ENCODE measurements around the gene STAC2.
"Not testable (repeated sequence)": the region's sequence is repeated elsewhere in the genome, so short reads cannot be mapped to it uniquely, and the experiment has no call there.

The STAC2 gene

DNA sequence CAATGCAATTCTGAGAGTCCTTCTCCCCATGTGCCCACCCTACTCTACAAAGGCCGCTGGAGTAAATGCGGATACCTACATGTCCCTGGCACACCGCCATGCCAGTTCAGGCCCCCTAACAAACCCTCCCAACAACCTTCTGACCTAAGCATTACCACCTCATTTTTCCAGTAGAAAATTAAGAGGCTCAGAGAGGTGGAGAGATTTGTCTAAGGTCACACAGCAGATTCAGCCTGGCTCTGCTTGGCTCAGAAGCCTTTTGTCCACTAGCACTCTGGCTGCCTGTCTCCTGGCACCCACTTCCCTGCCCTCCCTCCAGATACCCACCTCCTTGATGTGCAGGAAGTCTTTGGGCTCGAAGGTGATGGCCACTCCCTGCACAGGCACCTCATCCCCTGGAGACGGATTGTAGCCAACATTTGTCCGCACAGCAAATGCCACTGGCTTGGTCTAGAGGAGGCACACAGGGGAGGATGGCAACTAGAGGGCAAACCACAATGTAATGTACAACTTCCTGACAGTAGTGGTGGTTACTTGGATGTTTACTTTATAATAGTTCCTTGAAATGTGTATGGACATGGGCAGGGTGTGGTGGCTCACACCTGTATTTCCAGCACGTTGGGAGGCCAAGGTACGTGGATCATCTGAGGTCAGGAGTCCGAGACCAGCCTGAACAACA is 38.5 kb downstream of the STAC2 start:
- DNase-seq (ENCODE audit: low read depth, low spot score) = no peak

DNA sequence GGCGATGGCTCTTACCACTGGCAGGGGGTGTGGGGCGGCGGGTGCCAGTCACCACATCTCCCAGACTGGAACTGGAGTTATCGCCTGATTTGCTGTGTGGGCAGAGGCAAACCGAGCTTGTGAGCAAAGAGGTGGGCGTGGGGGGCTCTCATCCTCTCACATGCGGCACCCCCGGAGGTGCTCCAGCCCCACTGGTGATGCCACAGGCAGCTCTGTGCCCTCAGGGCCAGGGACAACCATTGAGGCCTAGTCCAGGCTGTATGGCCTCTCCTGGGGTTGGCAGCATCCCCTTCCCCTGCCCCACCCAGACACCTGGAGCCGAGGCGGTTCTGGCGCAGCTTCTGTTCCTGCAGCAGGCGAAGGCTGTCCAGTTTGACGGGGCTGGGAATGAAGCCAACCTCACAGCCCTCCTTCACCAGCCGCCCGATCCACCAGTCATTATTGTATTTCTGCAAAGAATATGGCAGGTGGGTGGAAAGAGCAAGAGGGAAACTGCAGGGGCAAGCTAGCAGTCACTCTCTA is 39.2 kb downstream of the STAC2 start:
- no peak for DNase-seq (ENCODE audit: low read depth, low spot score)

DNA sequence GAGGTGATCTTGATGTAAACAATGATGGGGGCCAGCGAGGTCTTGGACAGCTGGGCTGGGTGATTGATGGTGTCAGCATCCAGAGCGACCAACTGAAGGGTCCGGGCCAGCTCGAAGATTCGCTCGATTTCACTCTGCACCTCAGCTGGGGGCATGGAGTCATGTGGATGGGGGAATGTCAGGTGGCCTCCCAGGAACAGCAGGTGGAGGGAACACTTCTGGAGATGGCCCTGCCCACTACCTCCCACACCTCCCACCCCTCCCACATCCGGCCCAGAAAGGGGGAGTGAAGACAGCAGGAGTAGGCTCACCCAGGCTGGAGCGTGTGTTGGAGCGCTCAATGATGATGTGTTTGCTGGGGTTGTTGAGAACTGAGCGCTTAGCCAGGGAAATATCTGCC is 42.0 kb downstream of the STAC2 start:
- no peak for DNase-seq (ENCODE audit: low read depth, low spot score)

DNA sequence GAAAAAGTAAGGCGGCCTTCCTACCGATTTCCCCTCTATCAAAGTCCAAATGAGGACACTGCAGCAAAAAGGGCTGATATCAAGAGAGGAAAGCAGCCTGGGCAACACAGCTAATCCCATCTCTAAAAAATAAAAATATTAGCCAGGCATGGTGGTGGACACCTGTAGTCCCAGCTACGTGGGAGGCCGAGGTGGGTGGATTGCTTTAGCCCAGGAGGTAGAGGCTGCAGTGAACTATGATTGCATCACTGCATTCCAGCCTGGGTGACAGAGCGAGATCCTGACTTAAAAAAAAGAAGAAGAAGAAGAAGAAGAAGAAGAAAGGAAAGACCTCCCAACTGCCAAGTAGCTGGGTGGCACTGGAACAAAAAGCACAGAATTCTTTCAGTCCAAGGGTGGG is 42.7 kb downstream of the STAC2 start:
- DNase-seq (ENCODE audit: low read depth, low spot score) = no peak

DNA sequence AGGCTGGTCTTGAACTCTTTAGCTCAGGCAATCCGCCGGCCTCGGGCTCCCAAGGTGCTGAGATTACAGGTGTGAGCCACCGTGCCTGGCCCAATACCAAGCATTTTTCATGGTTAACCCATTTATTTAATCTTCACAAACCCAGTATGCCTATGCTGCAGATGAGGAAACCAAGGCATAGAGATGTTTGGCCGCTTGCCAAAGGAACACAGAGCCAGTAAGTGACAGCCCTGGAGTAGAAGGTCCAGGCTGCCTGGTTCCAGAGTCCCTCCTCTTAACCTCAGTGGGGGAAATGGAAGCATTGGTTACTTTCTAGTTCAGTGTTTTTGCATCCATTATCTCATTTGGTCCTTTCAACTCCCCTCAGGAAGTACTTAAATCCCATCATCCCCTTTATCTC is 44.4 kb downstream of the STAC2 start:
- no peak for DNase-seq (ENCODE audit: low read depth, low spot score)

DNA sequence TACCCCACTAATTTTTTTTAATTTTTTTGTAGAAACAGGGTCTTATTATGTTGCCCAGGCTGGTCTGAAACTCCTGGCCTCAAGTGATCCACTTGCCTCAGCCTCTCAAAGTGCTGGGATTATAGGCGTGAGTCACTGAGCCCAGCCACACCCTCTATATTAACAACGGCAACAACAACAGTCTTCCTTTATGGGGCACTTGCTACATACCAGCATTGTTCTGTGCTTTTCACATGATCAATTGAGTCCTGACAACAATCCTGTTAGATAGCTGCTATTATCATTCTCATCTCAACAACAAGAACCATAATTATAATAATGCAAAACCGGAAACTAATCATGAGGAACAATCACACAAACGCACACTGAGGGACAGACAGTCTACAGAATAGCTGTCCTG is 47.2 kb downstream of the STAC2 start:
- no peak for DNase-seq (ENCODE audit: low read depth, low spot score)

DNA sequence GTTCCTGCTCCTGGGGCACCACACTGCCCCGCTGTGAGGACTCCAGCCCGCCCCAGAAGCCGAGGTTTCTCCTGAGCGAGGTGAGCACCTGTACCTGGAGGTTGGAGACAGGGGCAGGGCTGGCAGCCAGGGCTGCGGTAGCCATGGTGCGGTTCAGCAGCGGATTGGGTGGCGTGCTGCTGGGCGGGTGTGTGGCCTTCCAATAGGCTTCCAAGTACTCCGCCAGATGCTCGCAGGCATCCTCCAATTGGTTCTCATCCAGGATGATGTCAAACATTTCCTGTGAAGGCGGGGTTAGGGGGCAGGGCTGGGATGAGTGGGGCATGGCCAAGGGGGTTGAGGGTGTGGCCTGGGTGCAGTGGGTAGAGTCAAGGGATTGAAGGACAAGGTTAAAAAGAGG is 48.5 kb downstream of the STAC2 start:
- no peak for DNase-seq (ENCODE audit: low read depth, low spot score)

DNA sequence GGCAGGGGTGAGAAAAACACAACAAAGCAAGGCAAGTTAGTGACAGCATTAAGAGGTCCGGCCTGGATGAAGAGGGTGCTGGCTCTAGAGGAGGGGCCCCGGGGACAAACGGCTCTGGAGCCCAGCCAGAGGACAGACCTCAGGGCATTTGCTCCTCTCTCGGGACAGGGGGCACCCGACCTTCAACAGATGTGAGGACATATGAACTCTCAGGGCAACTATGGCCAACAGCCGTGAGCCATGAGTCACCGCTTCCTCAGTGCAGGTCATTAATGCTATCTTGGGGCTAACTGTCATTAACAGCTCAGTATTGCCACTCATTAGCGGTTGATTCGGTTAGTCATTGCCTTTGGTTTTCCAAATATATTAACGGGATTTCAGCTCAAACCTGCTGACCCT is 50.1 kb downstream of the STAC2 start:
- DNase-seq (ENCODE audit: low read depth, low spot score) = no peak

DNA sequence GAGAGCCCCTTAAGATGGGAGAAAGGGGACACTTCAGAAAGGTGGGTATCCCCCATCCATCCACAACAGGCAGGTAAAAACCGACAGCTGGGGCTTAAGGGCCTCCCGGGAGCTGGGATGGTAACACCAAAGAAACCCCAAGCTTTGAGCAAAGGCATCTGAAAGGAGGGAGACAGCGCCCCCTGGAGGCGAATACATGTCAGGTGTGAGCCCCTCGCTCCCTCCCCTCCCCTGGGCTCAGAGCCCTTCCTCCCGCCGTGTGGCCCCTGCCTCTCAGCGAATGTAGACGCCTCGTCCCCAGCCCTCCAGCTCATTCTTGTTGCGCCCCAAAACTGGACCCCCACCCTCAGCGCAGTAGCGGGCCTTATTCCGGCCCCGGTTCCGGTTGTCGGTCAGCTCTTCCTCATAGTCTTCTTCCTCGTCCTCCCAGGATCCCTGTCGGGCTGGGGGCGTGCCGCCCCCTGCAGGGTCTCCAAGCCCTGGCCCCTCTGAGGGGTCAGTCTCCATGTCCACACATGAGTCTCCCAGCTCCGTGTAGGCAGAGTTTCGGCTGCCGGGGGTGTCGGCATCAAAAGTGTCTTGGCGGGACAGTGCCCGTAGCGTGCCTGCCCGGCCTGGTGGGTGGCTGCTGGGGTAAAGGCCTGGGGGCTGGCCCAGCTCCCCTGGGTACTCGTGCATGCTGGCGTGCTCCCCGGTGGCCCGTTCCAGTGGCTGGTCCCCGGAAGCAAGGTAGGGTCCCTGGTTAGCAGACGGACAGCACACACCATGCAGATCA is 50.6 kb downstream of the STAC2 start:
- peak; percentile 63 for DNase-seq (ENCODE audit: low read depth, low spot score)

DNA sequence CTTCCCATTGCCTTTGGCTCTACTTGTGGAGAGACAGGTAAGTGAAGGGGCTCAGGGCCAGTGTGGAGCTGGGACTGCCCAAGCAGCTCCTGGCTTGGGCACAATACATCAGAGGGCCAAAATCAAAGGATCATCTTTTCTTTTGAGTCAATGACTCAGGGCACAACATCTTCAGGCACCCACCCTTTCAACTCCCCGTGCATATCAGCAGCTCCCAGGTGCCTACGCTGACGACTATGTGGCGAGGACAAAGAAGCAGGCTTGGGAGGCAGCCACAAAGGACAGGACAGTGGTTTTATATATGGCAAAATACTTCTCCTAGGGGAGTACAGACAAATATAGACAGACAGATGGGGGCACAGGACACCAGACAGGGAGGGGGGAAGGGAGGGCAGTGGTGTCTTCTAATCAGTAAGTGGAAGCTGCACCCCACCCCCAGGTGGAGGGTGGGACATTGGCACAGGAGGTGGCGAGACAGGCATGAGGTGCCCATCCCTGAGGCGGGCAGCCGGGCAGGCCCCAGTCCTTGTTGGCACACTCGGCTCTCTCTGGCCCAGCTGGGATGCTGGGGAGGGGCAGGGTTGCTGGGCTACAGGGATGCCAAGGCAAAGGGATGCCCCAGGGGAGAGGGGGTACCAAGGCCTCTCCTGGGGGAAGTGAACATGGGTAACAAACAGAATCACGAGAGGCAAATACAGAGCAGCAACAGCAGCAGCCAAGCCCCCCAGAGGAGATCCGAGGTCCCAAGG is 52.0 kb downstream of the STAC2 start:
- DNase-seq (ENCODE audit: low read depth, low spot score) = no peak

DNA sequence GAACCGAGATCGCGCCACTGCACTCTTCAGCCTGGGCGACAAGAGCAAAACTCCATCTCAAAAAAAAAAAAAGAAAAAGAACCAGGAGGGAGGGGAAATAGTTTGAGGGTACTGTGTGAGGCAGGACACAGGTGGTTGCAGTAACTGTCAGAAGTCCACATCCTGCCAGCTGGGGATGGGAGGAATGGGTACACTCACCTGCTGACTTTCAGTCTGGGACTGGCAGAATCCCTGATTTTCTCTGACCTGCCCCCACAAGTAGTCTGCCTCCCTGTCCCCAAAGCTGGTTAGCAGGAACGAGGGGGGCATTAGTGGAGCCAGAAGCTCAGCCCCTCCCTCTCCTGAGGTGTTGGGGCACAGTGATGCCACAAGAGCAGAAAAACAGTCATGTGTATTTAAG is 52.7 kb downstream of the STAC2 start:
- DNase-seq (ENCODE audit: low read depth, low spot score) = no peak

DNA sequence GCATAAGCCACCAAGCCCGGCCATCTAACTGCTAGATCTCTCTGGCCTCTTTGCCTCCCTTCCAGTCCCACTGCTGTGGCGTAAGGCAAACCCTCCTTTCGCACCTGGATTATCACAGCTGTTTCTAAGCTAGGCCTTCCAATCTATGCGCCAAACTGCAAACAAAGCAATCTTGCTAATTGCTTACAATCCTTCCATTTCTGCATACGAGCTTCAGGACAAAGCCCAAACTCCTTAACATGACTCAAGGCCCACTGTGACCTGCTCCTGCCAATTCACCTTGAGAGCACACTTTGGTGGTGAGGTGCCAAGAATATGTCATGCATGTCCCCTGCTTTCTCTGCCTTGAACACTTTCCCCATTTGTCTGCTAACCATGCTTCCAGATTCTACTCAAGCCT is 53.8 kb downstream of the STAC2 start:
- no peak for DNase-seq (ENCODE audit: low read depth, low spot score)

DNA sequence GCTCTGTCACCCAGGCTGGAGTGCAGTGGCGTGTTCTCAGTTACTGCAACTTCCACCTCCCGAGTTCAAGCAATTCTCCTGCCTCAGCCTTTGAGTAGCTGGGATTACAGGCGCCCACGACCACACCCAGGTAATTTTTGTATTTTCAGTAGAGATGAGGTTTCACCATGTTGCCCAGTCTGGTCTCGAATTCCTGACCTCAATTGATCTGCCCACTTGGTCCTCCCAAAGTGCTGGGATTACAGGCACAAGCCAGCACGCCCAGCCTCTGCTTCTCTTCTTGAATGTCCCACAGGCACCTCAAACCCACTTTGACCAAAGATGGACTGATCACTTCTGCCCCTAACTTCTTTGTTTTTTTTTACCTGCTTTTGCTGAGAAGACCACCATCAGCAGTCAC is 55.2 kb downstream of the STAC2 start:
- DNase-seq (ENCODE audit: low read depth, low spot score) = no peak

DNA sequence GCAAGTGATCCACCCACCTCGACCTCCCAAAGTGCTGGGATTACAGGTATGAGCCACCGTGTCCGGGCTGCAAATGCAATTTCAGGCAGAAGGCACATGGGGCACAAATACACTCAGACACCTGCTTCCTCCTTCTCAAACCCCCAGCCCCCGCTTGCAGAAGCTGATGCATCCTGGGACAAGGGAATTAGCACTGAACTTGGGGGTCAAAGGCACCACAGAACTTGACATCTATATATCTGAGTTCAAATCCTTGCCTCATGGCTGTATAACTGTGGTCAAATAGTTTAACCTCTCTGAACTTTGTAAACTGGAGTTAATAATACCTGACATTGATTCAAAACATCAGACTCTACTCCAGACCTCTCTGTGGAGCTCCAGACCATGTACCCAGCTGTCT is 55.6 kb downstream of the STAC2 start:
- DNase-seq (ENCODE audit: low read depth, low spot score) = no peak

DNA sequence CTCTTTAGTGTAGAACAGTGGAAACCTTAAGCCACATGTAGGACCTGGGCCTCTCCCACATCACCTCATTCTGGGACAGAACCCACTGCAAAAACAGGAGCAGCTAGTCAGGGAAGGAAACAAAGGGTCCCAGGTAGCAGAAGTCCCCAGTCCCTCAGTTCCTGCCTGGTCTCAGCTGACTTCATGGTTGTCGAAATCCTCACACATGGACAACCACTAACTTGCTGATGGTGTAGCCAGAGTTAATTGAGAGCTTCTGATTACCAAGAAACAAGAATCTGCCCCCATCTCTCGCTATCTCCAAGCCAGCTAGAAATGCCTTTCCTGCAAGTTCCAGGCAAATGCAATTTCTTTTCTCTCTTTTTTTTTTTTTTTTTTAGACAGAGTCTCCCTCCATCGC is 56.2 kb downstream of the STAC2 start:
- no peak for DNase-seq (ENCODE audit: low read depth, low spot score)

DNA sequence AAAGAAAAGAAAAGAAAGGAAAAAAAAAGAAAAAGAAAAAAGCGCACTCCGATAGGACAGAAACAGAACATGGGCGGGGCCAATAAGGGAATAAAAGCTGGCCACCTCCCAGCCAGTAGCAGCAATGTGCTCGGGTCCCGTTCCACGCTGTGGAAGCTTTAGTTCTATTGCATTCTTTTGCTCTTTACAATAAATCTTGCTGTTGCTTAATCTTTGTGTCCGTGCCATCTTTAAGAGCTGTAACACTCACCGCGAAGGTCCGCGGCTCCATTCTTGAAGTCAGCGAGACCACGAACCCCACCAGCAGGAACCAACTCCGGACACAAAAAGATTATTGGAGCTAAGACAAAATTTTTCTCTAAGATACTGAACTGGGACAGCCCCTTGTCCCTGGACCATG is 56.6 kb downstream of the STAC2 start:
- DNase-seq (ENCODE audit: low read depth, low spot score) = no peak

DNA sequence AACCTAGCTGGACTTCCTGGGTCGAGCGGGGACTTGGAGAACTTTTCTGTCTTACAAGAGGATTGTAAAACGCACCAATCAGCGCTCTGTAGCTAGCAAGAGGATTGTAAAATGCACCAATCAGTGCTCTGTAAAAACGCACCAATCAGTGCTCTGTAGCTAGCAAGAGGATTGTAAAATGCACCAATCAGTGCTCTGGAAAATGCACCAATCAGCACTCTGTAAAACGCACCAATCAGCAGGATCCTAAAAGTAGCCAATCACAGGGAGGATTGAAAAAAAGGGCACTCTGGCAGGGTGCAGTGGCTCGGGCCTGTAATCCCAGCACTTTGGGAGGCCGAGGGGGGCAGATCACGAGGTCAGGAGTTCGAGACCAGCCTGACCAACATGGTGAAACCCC is 57.2 kb downstream of the STAC2 start:
- DNase-seq (ENCODE audit: low read depth, low spot score) = not testable (repeated sequence)

DNA sequence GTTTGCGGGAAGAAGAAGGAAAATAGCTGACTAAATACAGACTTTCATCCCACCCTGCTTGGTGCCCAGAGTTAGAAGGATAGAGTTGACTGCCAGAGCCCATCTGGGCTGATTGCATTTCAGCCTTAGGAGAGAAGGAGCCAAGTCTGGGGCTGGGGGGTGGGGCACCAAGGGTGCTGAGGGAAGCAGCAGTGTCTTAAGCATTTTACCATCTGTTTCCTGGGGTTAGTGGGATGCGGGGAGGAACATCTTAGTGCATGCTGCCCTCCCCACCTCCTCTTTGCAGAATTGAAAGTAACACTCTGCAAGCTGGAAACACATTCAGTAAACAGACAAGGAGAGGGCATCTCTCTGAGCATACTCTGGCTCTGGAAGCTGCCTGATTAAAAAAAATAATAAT is 58.3 kb downstream of the STAC2 start:
- no peak for DNase-seq (ENCODE audit: low read depth, low spot score)

DNA sequence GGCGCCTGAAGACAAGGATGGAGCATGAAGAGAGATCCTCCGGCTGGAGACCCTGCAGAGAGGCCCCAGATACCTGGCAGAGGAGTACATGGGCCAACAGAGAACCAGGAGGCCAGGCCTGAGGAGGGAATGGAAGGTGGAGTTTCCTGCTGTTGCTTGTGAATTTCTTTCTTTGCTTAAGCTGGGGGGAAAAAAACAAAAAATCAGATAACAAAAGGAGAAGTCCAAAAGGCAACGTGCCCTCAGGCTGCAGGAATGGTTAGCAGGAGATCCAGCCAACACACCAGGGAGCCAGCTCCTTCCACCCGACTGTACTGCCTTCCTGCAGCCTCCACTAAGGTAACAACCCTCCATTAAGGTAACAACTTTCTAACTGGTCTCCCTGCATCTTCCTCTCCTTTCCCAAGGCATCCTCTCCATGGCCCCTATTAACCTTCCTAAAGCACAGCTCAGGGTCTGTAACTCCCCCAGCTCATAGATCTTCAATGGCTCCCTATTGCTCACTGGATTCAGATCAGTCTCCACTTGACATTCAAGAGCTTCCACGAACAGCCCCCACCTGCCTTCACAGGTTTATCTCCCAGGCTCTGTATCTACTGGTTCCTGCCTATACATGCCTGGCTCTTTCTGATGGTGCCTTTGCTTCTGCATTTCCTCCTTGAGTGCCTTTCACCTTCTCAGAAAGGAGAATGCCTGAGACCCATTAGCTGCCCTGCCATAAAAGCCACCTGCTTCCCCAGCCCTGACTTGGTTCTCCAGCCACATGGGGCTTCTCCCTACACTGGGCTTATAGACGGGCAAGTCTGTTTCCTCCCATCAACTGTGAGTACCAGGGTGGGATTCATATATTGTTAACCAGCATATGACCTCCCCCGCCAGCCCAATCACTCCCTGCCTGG is 59.1 kb downstream of the STAC2 start:
- no peak for DNase-seq (ENCODE audit: low read depth, low spot score)

DNA sequence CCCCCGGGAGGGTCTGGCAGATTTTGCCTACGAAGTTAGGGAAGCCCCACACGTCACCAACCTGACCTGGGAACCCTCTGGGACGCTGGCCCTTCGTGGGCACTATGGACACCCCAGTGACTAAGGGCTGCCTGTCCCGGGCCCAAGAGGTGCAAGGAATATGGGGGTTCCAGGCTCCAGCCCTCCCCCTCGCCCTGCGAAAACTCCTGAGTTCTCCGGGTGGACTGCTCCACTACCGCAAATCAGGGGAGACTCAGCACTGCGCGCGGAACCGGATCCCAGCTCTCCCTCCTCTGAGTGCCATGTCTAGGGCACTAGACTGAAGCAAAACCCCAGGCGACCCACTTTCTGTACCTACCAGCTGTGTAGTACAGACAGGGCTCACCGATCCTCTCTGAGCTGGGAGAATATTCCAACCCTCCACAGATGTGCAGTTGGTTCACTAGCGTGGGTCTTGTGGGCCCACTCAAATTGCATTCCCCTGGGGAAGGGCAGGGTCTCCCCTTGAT is 59.9 kb downstream of the STAC2 start, which contains the start of gene ARL5C:
ARL5C (minus strand) TSS at position 321 of the 509 bp plus-strand sequence. CDS start 401 bp downstream, outside the sequence.
- DNase-seq (ENCODE audit: low read depth, low spot score) = no peak

DNA sequence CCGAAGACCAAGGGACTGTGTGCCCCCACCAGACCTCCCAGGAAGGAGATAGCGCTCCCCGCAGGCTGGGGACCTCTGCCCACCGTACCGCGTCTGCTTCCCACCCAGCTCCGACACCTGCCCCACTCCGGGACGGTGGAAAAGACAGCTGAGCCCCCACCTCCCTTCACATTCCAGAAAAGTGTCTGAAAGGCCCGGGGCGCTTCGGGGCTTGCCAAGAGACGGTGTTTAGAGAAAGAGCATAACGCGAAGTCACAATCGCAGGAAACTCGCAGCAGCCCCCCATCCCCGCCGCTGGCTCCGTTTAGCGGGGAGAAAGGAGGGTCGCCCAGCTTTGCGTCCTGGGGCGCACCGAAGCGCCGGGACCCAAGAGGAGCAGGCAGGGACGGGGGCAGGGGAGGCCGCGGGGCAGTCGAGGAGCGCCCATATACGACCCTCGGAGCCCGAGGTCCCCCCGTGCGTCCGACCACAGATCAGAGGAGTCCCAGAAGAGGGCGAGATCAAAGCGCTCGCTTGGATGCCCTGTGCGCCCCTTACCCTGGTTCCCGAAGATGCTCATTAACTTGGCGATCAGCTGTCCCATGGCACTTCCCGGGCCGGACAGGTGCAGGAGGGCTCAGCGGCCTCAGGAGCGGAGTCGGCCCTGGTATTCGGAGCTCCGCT is 60.4 kb downstream of the STAC2 start:
- DNase-seq (ENCODE audit: low read depth, low spot score) = no peak

All from activated CD4-positive, CD25-positive, alpha-beta regulatory T cell treated with anti-CD3 and anti-CD28 coated beads, Interleukin-2, amount 50 U/mL, for 16 hours (primary cell).